Measurements from ENCODE around the gene C1orf21.

C1orf21 gene

GRCh38 chr1:184577319-184577718 lies 190.5 kb downstream of the C1orf21 start:
- Histone ChIP-seq H3K79me2 (ENCODE audit: control insufficient read depth, insufficient read depth, low read length) (no peaks in the 10 kb centered on the region), H3K18ac (ENCODE audit: low read length) (no peak overlapping the region), H3K79me1 (ENCODE audit: low read length) (no peaks in the 10 kb centered on the region), H3K56ac (ENCODE audit: low read length) (no peak overlapping the region), H2BK15ac (replicated peaks; ENCODE audit: low read depth) (no peak overlapping the region), H3K4ac (ENCODE audit: low read depth, low read length) (peak overlapping the region; percentile 70), H3K4me3 (ENCODE audit: low read length) (no peak overlapping the region), H3K4me2 (ENCODE audit: low read length) (no peak overlapping the region), H3K27ac (ENCODE audit: low read depth, low read length) (no peak overlapping the region), H3K4me1 (ENCODE audit: control insufficient read depth, low read depth, low read length) (peaks cover 2% of the 10 kb centered on the region), H4K5ac (ENCODE audit: low read length) (no peak overlapping the region), H3K36me3 (ENCODE audit: control insufficient read depth, insufficient read depth, low read length) (no peaks in the 10 kb centered on the region), H2AK5ac (ENCODE audit: low read length) (no peak overlapping the region), H2BK5ac (ENCODE audit: low read length) (no peak overlapping the region), H3K23ac (ENCODE audit: low read length) (no peak overlapping the region), H3K9ac (ENCODE audit: low read length) (no peak overlapping the region), H2BK120ac (ENCODE audit: low read depth, low read length) (no peak overlapping the region), H4K8ac (ENCODE audit: low read depth, low read length) (no peak overlapping the region), H3K27me3 (ENCODE audit: insufficient read depth, low read length, poor library complexity) (no peaks in the 10 kb centered on the region)
- DNase-seq, result no peak
- WGBS (ENCODE audit: extremely low coverage, insufficient coverage, low lambda C conversion rate), result no CpG with 5 or more reads among the region's 6 CpGs

GRCh38 chr1:184582411-184582810 lies 195.6 kb downstream of the C1orf21 start:
- Histone ChIP-seq H2BK15ac (replicated peaks; ENCODE audit: low read depth) (no peak overlapping the region), H3K79me2 (ENCODE audit: control insufficient read depth, insufficient read depth, low read length) (no peaks in the 10 kb centered on the region)

GRCh38 chr1:184583849-184584248 lies 197.0 kb downstream of the C1orf21 start:
- Histone ChIP-seq H3K79me2 (ENCODE audit: control insufficient read depth, insufficient read depth, low read length) (no peaks in the 10 kb centered on the region), H3K79me1 (ENCODE audit: low read length) (no peaks in the 10 kb centered on the region), H3K4me2 (ENCODE audit: low read length) (no peak overlapping the region), H3K9ac (ENCODE audit: low read length) (peak overlapping the region; percentile 28), H3K56ac (ENCODE audit: low read length) (peak overlapping the region; percentile 71), H3K4ac (ENCODE audit: low read depth, low read length) (no peak overlapping the region), H3K23ac (ENCODE audit: low read length) (no peak overlapping the region), H3K4me3 (ENCODE audit: low read length) (no peak overlapping the region), H4K8ac (ENCODE audit: low read depth, low read length) (no peak overlapping the region), H4K5ac (ENCODE audit: low read length) (no peak overlapping the region), H2AK5ac (ENCODE audit: low read length) (no peak overlapping the region), H3K27ac (ENCODE audit: low read depth, low read length) (peak overlapping the region; percentile 27), H3K18ac (ENCODE audit: low read length) (no peak overlapping the region), H2BK15ac (replicated peaks; ENCODE audit: low read depth) (no peak overlapping the region), H3K4me1 (ENCODE audit: control insufficient read depth, low read depth, low read length) (peaks cover 8% of the 10 kb centered on the region), H2BK120ac (ENCODE audit: low read depth, low read length) (peak overlapping the region; percentile 92), H3K36me3 (ENCODE audit: control insufficient read depth, insufficient read depth, low read length) (no peaks in the 10 kb centered on the region), H2BK5ac (ENCODE audit: low read length) (peak overlapping the region; percentile 62), H3K27me3 (ENCODE audit: insufficient read depth, low read length, poor library complexity) (no peaks in the 10 kb centered on the region)
- peak; percentile 63 for DNase-seq
- no CpG with 5 or more reads among the region's 5 CpGs for WGBS (ENCODE audit: extremely low coverage, insufficient coverage, low lambda C conversion rate)

More at GRCh38 chr1:184582411-184582810, 195.6 kb downstream of the C1orf21 start:
- Histone ChIP-seq H2BK120ac (ENCODE audit: low read depth, low read length) (peak overlapping the region; percentile 1), H3K27ac (ENCODE audit: low read depth, low read length) (peak overlapping the region; percentile 93), H3K79me1 (ENCODE audit: low read length) (no peaks in the 10 kb centered on the region), H3K9ac (ENCODE audit: low read length) (peak overlapping the region; percentile 30), H4K5ac (ENCODE audit: low read length) (peak overlapping the region; percentile 33), H3K4me3 (ENCODE audit: low read length) (no peak overlapping the region), H3K27me3 (ENCODE audit: insufficient read depth, low read length, poor library complexity) (no peaks in the 10 kb centered on the region), H3K36me3 (ENCODE audit: control insufficient read depth, insufficient read depth, low read length) (no peaks in the 10 kb centered on the region), H3K4me2 (ENCODE audit: low read length) (no peak overlapping the region), H3K18ac (ENCODE audit: low read length) (no peak overlapping the region), H3K56ac (ENCODE audit: low read length) (peak overlapping the region; percentile 75), H2AK5ac (ENCODE audit: low read length) (peak overlapping the region; percentile 22), H3K23ac (ENCODE audit: low read length) (no peak overlapping the region), H4K8ac (ENCODE audit: low read depth, low read length) (no peak overlapping the region), H2BK5ac (ENCODE audit: low read length) (peak overlapping the region; percentile 77), H3K4ac (ENCODE audit: low read depth, low read length) (no peak overlapping the region), H3K4me1 (ENCODE audit: control insufficient read depth, low read depth, low read length) (peaks cover 8% of the 10 kb centered on the region)
- WGBS (ENCODE audit: extremely low coverage, insufficient coverage, low lambda C conversion rate), result no CpG with 5 or more reads among the region's 2 CpGs
- DNase-seq, result peak; percentile 67

GRCh38 chr1:184588701-184589100 lies 201.9 kb downstream of the C1orf21 start:
- H3K4me2 ChIP-seq (ENCODE audit: low read length), result no peak overlapping the region
- H4K8ac ChIP-seq (ENCODE audit: low read depth, low read length), result no peak overlapping the region
- H3K9ac ChIP-seq (ENCODE audit: low read length), result no peak overlapping the region
- no peak overlapping the region for H2BK5ac ChIP-seq (ENCODE audit: low read length)
- H3K27me3 ChIP-seq (ENCODE audit: insufficient read depth, low read length, poor library complexity), result no peaks in the 10 kb centered on the region
- DNase-seq, result no peak
- no peaks in the 10 kb centered on the region for H3K79me2 ChIP-seq (ENCODE audit: control insufficient read depth, insufficient read depth, low read length)
- H3K79me1 ChIP-seq (ENCODE audit: low read length), result no peaks in the 10 kb centered on the region
- no peak overlapping the region for H3K23ac ChIP-seq (ENCODE audit: low read length)
- H3K4ac ChIP-seq (ENCODE audit: low read depth, low read length), result no peak overlapping the region
- no peaks in the 10 kb centered on the region for H3K36me3 ChIP-seq (ENCODE audit: control insufficient read depth, insufficient read depth, low read length)
- no peak overlapping the region for H3K56ac ChIP-seq (ENCODE audit: low read length)
- no peak overlapping the region for H2AK5ac ChIP-seq (ENCODE audit: low read length)
- H2BK120ac ChIP-seq (ENCODE audit: low read depth, low read length), result no peak overlapping the region
- H3K4me3 ChIP-seq (ENCODE audit: low read length), result no peak overlapping the region
- no peak overlapping the region for H4K5ac ChIP-seq (ENCODE audit: low read length)
- peaks cover under 1% of the 10 kb centered on the region for H3K4me1 ChIP-seq (ENCODE audit: control insufficient read depth, low read depth, low read length)
- no peak overlapping the region for H2BK15ac ChIP-seq (replicated peaks; ENCODE audit: low read depth)
- WGBS (ENCODE audit: extremely low coverage, insufficient coverage, low lambda C conversion rate), result no CpG with 5 or more reads among the region's 3 CpGs
- H3K27ac ChIP-seq (ENCODE audit: low read depth, low read length), result no peak overlapping the region
- H3K18ac ChIP-seq (ENCODE audit: low read length), result no peak overlapping the region

GRCh38 chr1:184590163-184590750 lies 203.4 kb downstream of the C1orf21 start:
- Histone ChIP-seq H2BK120ac (ENCODE audit: low read depth, low read length) (no peak overlapping the region), H3K27me3 (ENCODE audit: insufficient read depth, low read length, poor library complexity) (no peaks in the 10 kb centered on the region), H3K4me1 (ENCODE audit: control insufficient read depth, low read depth, low read length) (no peaks in the 10 kb centered on the region), H2AK5ac (ENCODE audit: low read length) (no peak overlapping the region), H3K56ac (ENCODE audit: low read length) (no peak overlapping the region), H2BK15ac (replicated peaks; ENCODE audit: low read depth) (no peak overlapping the region), H3K4ac (ENCODE audit: low read depth, low read length) (no peak overlapping the region), H3K4me2 (ENCODE audit: low read length) (no peak overlapping the region), H3K9ac (ENCODE audit: low read length) (no peak overlapping the region), H3K18ac (ENCODE audit: low read length) (no peak overlapping the region), H4K8ac (ENCODE audit: low read depth, low read length) (no peak overlapping the region), H2BK5ac (ENCODE audit: low read length) (no peak overlapping the region), H3K4me3 (ENCODE audit: low read length) (no peak overlapping the region), H3K27ac (ENCODE audit: low read depth, low read length) (no peak overlapping the region), H3K79me1 (ENCODE audit: low read length) (no peaks in the 10 kb centered on the region), H3K79me2 (ENCODE audit: control insufficient read depth, insufficient read depth, low read length) (no peaks in the 10 kb centered on the region), H3K23ac (ENCODE audit: low read length) (no peak overlapping the region), H4K5ac (ENCODE audit: low read length) (no peak overlapping the region), H3K36me3 (ENCODE audit: control insufficient read depth, insufficient read depth, low read length) (no peaks in the 10 kb centered on the region)
- WGBS (ENCODE audit: extremely low coverage, insufficient coverage, low lambda C conversion rate), result no CpG with 5 or more reads among the region's 5 CpGs
- no peak for DNase-seq

- Histone ChIP-seq H3K4me3 (ENCODE audit: low read length) (no peak overlapping the region), H4K5ac (ENCODE audit: low read length) (no peak overlapping the region), H3K79me1 (ENCODE audit: low read length) (no peaks in the 10 kb centered on the region), H3K79me2 (ENCODE audit: control insufficient read depth, insufficient read depth, low read length) (no peaks in the 10 kb centered on the region), H3K9ac (ENCODE audit: low read length) (no peak overlapping the region), H3K18ac (ENCODE audit: low read length) (no peak overlapping the region), H2AK5ac (ENCODE audit: low read length) (no peak overlapping the region), H2BK5ac (ENCODE audit: low read length) (no peak overlapping the region), H4K8ac (ENCODE audit: low read depth, low read length) (no peak overlapping the region), H3K4ac (ENCODE audit: low read depth, low read length) (no peak overlapping the region), H3K27me3 (ENCODE audit: insufficient read depth, low read length, poor library complexity) (no peaks in the 10 kb centered on the region), H3K36me3 (ENCODE audit: control insufficient read depth, insufficient read depth, low read length) (no peaks in the 10 kb centered on the region), H3K56ac (ENCODE audit: low read length) (no peak overlapping the region), H3K4me2 (ENCODE audit: low read length) (no peak overlapping the region), H2BK15ac (replicated peaks; ENCODE audit: low read depth) (no peak overlapping the region), H3K4me1 (ENCODE audit: control insufficient read depth, low read depth, low read length) (no peaks in the 10 kb centered on the region), H3K23ac (ENCODE audit: low read length) (no peak overlapping the region), H3K27ac (ENCODE audit: low read depth, low read length) (no peak overlapping the region), H2BK120ac (ENCODE audit: low read depth, low read length) (no peak overlapping the region)
- DNase-seq, result no peak
- no CpG with 5 or more reads among the region's 4 CpGs for WGBS (ENCODE audit: extremely low coverage, insufficient coverage, low lambda C conversion rate)
Observed at GRCh38 chr1:184593597-184593996, 206.8 kb downstream of the C1orf21 start.

Measured in mesendoderm (in vitro differentiated cells).